Right renal cortex interstitium (tissue), 3 donors: ENCODE measurements around the gene NUSAP1. TPM values are rescaled to one million over a fixed set of nuclear protein-coding genes. Genes with fewer than 3 reads are reported as not detected.
"Not testable (repeated sequence)": the region's sequence is repeated elsewhere in the genome, so short reads cannot be mapped to it uniquely, and the experiment has no call there.

Source experiments
- DNase-seq, 3 donors: peaks; one replicate each; pipeline ENCODE4 v3.0.0-alpha.2; 2013; ENCODE audit warnings: low read depth in 3 of 3, low spot score in 2 of 3
- polyA plus RNA-seq, 3 donors: library from polyadenylated mRNA; unstranded; fragments of 120-200 nt; gene quantifications; one replicate each; pipeline ENCODE4 v1.2.1, GENCODE V29; 2013; ENCODE audit not compliant: insufficient read length in 3 of 3

NUSAP1 gene
- polyA plus RNA-seq: 100 to 1,000 TPM in 1 of 3 donors, 10 to 100 TPM in 2; 94.7 to 112 (median 98.3) TPM

DNA sequence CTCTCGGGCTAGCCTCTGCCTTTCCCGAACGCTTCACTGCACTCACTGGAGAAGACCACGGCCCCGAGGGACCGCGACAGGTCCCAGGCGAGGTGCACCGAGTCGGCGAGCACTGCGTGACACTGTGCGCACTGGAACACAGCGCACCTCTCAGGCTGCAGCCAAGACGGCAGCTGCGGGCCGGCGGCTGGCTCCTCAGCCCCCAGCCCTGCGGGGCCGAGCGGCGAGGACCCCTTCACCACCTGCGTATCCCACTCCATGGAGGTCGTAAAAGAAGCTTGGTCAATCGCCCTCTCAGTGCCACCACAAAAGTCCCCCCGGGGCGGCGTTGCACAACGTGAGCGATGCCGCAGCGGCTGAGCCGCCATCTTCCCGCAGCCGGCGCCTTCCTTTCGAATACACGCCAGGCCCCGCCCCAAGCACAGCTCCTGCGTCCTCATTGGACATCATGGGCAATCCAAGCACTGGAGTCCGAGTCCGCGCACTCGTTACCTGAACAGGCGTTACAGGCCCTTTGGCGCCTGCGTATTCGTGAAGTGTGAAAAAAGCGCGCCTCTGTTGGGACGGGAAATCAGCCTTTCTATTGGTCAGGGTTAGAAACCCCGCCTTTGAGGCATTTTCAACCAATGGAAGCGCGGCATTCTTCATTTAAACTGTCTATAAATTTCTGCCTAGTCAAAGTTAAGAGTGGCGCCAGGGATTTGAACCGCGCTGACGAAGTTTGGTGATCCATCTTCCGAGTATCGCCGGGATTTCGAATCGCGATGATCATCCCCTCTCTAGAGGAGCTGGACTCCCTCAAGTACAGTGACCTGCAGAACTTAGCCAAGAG lies at the start of gene NUSAP1, which contains the start of gene OIP5:
Gene NUSAP1 (plus strand): TSS at position 688 of the 832 bp plus-strand sequence. CDS start 77 bp downstream, at position 765.
Gene OIP5 (minus strand): TSS at position 398 of the 832 bp plus-strand sequence. CDS start 30 bp downstream, at position 368.
- peak; percentile 96 to 100 (median 97) for DNase-seq

DNA sequence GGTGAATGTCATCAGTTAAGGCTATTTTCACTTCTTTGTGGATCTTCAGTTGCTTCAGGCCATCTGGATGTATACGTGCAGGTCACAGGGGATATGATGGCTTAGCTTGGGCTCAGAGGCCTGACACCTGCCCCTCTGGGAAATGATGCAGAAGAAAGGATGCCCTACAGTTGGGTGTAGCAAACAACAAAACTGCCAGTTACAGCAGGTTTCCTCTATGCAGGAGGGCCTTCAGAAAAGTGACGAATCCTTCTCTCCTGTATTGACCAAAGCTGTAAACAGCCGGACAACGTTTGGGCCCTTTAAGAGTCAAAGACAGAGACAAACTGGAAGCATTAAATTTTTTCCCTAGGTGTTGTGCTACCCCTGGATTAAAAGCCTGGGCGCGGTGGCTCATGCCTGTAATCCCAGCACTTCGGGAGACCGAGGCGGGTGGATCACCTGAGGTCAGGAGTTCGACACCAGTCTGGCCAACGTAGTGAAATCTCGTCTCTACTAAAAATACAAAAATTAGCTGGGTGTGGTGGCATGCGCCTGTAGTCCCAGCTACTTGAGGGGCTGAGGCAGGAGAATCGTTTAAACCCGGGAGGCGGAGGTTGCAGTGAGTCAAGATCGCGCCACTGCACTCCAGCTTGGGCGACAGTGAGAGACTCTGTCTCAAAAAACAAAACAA lies 49.6 kb upstream of the NUSAP1 start:
- not testable (repeated sequence) for DNase-seq

- DNase-seq: peak; percentile 98 to 99 (median 98)
Measured at GRCh38 chr15:41283653-41284426, 48.8 kb upstream of the NUSAP1 start.

GRCh38 chr15:41284427-41285177 lies 48.1 kb upstream of the NUSAP1 start:
- peak; percentile 6 to 27 (median 13) for DNase-seq

GRCh38 chr15:41285285-41285684 lies 47.4 kb upstream of the NUSAP1 start:
- no peak for DNase-seq

DNA sequence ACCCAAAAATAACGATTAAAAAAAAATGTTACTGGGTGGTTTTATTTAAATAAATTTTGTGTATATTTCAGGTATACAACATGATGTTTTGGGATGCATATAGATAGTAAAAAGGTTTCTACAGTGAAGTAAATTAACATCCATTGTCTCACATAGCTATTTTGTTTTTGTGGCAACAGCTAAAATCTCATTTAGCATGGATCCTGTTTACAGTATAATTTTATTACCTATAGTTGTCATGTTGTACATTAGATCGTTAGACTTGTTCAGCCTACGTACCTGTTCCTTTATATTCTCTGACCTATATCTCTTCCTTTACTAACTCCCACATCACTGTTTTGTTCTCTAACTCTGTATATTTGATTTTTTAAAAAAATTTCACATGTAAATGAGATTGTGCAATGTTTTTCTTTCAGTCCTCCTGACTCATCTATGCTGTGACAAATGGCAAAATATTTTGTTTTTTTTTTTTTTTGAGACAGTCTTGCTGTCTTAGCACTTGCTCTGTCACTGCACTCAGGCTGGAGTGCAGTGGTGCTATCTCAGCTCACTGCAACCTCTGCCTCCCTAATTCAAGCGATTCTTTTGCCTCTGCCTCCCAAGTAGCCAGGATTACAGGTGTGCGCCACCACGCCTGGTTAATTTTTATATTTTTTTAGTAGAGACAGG lies 45.9 kb upstream of the NUSAP1 start:
- no peak for DNase-seq

DNA sequence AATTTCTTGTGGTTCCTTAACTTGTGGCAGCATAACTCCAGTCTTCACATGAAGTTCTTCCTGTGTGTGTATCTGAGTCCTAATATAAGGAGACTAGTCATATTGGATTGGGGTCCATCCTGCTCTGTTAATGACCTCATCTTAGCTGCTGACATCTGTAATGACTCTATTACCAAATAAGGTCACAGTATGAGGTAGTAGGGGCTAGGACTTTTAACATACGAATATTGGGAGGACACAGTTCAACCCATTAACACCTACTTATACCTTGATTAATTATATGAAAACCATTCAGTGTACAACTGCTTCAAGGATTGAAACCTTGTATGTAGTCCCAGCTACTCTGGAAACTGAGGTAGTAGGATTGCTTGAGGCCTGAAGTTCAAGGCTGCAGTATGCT lies 44.2 kb upstream of the NUSAP1 start:
- DNase-seq: no peak

DNA sequence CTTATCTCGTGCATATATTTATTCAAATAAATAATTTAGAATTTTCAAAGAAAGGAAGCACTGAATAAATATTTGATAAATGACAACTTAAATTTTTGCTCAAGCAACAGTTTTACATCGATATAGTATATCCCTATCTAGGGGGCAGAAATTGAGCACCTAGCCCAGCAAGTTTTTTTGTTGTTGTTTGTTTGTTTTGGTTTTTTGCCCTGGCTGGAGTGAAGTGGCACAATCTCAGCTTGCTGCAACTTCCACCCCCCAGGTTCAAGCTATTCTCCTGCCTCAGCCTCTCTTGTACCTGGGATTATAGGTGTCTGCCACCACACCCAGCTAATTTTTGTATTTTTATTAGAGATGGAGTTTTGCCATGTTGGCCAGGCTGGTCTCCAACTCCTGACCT lies 42.7 kb upstream of the NUSAP1 start:
- DNase-seq: no peak

DNA sequence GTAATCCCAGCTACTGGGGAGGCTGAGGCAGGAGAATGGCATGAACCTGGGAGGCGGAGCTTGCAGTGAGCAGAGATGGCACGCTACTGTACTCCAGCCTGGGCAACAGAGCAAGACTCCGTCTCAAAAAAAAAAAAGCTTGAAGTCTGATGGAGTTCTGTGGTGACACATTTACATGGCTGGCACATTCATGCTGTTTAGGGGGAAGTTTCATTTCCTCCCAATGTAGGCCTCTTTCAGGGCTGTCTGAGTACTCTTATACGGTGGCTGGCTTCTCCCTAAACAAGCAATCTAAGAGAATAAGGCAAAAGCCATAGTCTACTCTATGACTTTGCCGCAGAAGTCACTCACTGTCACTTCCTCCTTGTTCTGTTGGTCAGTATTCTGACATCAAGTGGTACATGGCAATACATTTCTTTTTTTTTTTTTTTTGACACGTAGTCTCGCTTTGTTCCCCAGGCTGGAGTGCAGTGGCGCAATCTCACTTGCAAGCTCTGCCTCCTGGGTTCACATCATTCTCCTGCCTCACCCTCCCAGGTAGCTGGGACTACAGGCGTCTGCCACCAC lies 41.5 kb upstream of the NUSAP1 start:
- no peak for DNase-seq

DNA sequence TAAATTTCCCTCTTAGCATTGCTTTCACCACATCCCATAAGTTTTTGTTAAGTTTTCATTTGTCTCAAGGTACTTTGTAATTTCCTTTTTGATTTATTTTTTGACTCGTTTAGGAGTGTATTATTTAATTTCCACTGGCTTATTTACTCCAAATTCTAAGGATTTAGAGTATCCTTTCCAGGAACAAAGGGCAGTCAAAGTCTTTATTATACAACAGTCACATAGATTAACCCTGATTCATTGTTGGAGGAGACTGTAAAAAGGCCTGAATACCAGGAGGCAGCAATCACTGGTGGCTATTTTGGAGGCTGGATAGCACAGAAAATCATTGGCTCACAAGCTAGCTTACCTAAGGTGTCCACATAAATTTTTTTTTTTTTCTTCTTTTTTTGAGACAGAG lies 40.2 kb upstream of the NUSAP1 start:
- no peak for DNase-seq

GRCh38 chr15:41301139-41301538 lies 31.5 kb upstream of the NUSAP1 start:
- not testable (repeated sequence) for DNase-seq

DNA sequence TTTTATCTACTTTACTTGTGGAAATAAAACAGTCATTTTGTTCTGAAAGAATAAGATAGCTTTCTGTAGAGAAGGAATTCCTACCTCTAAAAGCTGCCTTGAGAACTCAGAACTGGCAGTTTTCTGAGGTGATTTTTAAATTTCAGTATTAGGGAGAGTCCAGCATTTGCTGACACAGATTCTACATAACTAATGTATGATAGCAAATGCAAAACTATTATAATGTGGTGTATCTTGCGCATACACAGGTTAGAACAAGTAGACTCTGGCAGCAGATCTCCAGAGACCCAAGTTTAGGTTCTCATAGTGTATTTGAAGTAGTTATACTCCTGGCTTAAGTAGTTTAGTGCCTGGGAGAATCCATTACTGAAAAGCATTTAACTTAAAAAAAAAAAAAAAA lies 31.1 kb upstream of the NUSAP1 start:
- no peak for DNase-seq

DNA sequence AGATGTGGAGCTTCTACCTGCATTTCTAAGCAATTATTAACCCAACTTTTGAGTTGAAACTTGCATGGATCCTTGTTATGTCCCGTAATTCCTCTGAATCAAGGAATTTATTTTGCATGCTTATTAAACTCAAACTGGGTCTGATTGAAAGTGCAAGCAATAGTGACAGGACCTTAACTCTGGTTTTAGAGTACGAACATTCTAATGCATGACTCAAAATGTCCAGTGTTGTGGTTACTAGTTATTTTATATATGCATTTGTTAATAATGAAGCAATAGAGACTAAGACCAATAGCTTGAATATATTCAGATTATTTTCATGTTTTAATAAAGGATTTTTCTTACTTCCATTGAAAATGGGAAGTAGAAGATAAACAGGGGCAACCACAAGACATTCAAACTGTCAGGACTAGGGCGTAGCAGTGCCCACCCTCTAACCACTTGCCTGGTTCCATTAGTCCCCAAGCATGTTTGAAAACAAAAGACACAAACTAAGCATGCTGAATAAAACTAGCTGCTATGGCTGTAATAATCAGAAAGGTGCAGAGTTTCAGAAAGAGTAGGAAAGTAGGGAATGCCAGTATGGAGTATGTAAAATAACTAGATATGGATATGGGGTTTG lies 28.4 kb upstream of the NUSAP1 start:
- DNase-seq: no peak

DNA sequence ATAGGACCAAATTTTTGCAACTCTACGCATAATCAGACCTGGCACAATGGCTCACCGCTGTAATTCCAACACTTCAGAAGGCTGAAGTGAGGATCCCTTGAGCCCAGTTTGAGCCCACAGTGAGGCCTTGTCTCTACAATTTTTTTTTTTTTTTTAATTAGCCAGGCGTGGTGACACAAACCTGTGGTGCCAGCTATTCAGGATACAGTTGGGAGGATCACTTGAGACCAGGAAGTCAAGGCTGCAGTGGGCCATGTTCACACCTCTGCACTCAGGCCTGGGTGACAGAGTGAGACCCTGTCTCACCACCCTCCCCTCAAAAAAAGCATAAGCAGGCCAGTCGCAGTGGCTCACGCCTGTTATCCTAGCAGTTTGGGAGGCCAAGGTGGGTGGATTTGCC lies 25.0 kb upstream of the NUSAP1 start:
- no peak for DNase-seq

- DNase-seq: no peak
Measured at GRCh38 chr15:41309226-41309905, 23.3 kb upstream of the NUSAP1 start.

GRCh38 chr15:41320805-41321330 lies 11.8 kb upstream of the NUSAP1 start:
- not testable (repeated sequence) for DNase-seq

- no peak for DNase-seq
Measured at GRCh38 chr15:41323611-41324010, 9.1 kb upstream of the NUSAP1 start.

DNA sequence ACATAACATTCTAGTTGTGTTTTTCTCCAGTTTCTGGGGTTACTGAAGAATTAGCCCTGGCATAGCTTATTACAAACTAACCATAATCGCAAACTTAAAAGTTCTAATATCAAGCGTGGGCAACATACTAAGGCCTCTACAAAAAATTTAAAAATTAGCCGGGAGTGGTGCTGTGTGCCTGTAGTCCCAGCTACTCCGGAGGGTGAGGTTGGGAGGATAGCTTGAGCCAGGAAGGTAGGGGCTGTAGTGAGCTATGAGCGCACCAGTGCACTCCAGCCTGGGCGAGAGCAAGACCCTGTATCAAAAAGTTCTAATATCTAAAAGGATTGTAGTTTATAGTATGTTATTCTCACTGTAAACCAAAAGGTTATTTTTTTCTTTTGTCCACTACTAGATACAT lies 1.4 kb upstream of the NUSAP1 start:
- DNase-seq: no peak
